Ishikawa (cell line): ENCODE data around the gene SDC4.

Experiments used
- CEBPB ChIP-seq: IDR thresholded peaks from 2 replicates; pipeline ENCODE4 v1.6.1; 2012
- CREB1 ChIP-seq: IDR thresholded peaks from 2 replicates; pipeline ENCODE4 v1.6.1; 2012; ENCODE audit warnings: low read depth
- EGR1 ChIP-seq: IDR thresholded peaks from 2 replicates; pipeline ENCODE4 v1.6.1; 2012
- EP300 ChIP-seq: IDR thresholded peaks from 2 replicates; pipeline ENCODE4 v1.6.1; 2012; ENCODE audit warnings: borderline replicate concordance
- FOXM1 ChIP-seq: IDR thresholded peaks from 2 replicates; pipeline ENCODE4 v1.6.1; 2012; ENCODE audit warnings: low read depth, borderline replicate concordance
- NFIC ChIP-seq: IDR thresholded peaks from 2 replicates; pipeline ENCODE4 v1.6.1; 2012
- RAD21 ChIP-seq: IDR thresholded peaks from 2 replicates; pipeline ENCODE4 v1.6.1; 2012; ENCODE audit warnings: low read depth
- REST ChIP-seq: IDR thresholded peaks from 2 replicates; pipeline ENCODE4 v1.6.1; 2012; ENCODE audit warnings: low read depth, mild to moderate bottlenecking
- TAF1 ChIP-seq: IDR thresholded peaks from 2 replicates; pipeline ENCODE4 v1.6.1; 2012; ENCODE audit warnings: low read depth, mild to moderate bottlenecking
- TCF12 ChIP-seq: IDR thresholded peaks from 2 replicates; pipeline ENCODE4 v1.6.1; 2012; ENCODE audit warnings: low read depth
- TEAD4 ChIP-seq: IDR thresholded peaks from 2 replicates; pipeline ENCODE4 v1.6.1; 2012
- USF1 ChIP-seq: IDR thresholded peaks from 2 replicates; pipeline ENCODE4 v1.6.1; 2012
- YY1 ChIP-seq: IDR thresholded peaks from 2 replicates; pipeline ENCODE4 v1.6.1; 2012; ENCODE audit warnings: low read depth
- ZBTB7A ChIP-seq: IDR thresholded peaks from 2 replicates; pipeline ENCODE4 v1.6.1; 2012; ENCODE audit warnings: low read depth
- TF ChIP-seq, protein P1 (sequence below): IDR thresholded peaks from 2 replicates; pipeline ENCODE4 v1.6.1; 2012

Gene SDC4

DNA sequence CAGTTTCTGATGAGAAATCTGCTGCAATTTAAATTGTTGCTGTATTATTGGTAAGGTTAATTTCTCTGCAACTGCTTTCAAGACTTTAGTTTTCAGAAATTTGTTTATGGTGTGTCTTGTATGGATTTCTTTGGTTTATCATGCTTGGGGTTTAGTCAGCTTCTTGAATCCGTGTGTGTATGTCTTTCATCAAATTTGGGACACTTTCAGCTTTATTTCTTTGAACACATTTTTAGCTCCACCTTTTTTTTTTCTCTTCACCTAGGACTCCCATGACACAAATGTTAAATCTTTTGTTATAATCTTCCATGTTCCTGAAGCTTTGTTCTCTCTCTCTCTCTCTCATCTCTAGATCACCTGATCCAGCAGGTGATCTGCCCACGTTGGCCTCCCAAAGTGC is 43.3 kb upstream of the SDC4 start:
- TF ChIP-seq YY1 (no peak), REST (no peak), CEBPB (no peak), ZBTB7A (no peak), EP300 (no peak), FOXM1 (no peak), CREB1 (no peak), RAD21 (no peak)

DNA sequence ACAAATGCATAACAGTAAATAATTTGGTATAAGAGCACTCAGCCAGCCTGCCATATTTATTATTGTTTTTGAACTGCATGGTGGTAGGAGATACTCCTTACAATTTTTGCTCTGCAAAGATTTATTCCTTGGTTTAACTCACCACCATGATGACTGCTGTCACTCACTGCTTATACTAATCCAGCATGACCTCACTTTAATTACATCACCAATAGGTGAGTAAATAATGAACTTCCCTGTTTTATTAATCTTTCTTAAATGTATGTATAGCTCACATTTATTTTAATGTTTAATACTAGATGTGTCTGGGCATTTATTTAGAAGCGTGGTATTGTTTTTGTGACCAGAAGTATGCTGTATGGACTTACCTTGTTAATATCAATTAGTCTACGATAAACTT is 42.7 kb upstream of the SDC4 start:
- TF ChIP-seq REST (no peak), USF1 (no peak), EGR1 (no peak), RAD21 (no peak)
- TF ChIP-seq, protein P1, sequence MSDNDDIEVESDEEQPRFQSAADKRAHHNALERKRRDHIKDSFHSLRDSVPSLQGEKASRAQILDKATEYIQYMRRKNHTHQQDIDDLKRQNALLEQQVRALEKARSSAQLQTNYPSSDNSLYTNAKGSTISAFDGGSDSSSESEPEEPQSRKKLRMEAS = no peak

DNA sequence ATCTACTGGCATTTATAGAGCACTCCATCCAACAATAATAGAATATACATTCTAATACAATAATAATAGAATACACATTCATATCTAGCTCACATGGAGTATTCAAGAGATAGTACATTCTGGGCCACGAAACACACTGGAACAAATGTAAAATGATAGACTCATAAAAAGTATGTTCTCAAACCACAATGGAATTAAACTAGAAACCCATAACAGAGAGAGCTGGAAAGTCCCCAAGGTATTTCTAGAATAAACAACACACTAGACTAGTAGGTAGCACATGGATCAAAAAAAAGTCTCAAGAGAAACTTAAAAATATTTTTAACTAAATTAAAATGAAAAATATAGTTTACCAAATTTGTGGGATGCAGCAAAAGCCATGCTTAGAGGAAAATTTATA is 39.0 kb upstream of the SDC4 start:
- no peak for TF ChIP-seq TCF12
- no peak for TF ChIP-seq CEBPB
- TF ChIP-seq TEAD4 = no peak
- TF ChIP-seq, protein P1 = no peak
- no peak for TF ChIP-seq RAD21
- no peak for TF ChIP-seq REST
- no peak for TF ChIP-seq NFIC
- no peak for TF ChIP-seq FOXM1
- TF ChIP-seq USF1 = no peak
- TF ChIP-seq EGR1 = no peak
- no peak for TF ChIP-seq CREB1
- TF ChIP-seq YY1 = no peak
- no peak for TF ChIP-seq ZBTB7A
- no peak for TF ChIP-seq TAF1
- no peak for TF ChIP-seq EP300

DNA sequence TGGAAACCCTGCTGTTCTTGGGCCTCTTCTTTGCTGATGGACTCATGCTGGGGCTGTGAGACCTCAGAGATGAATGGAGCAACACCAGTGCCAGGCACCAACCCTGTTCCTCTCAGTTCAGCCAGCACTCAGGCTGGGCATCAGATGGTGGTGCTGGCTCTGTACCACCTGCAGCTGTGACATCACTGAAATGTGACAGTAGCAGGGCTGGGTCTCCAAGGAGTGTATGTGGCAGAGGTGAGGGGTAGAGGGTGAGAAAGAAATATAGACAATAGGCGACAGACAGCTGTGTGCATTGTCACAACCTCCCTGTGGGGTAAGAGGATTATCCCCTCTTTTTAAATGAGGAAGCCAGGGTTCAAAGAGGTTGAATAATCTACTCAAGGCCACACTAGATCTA is 30.0 kb upstream of the SDC4 start, which contains the start of gene TP53TG5:
TP53TG5 (minus strand) TSS at position 135 of the 400 bp plus-strand sequence; CDS start at position 46, 89 bp downstream.
- TF ChIP-seq YY1 (no peak), USF1 (no peak), REST (no peak), TEAD4 (no peak), ZBTB7A (no peak)
- TF ChIP-seq, protein P1 = no peak
